NOMO-1 treated with dmso at 0.1 percent for 144 hours (cell line): ENCODE measurements around the gene GLRA1.

Experiments
- DNase-seq: peaks from one replicate; lab custom pipeline; 2025; ENCODE audit not compliant: unreplicated experiment; lab: John Stamatoyannopoulos, UW

The GLRA1 gene

GRCh38 chr5:151924564-151925301, at the start of gene GLRA1:
GLRA1 (minus strand) TSS chr5:151924851; CDS start chr5:151924549, 302 bp downstream.
- DNase-seq = peak; percentile 5

DNA sequence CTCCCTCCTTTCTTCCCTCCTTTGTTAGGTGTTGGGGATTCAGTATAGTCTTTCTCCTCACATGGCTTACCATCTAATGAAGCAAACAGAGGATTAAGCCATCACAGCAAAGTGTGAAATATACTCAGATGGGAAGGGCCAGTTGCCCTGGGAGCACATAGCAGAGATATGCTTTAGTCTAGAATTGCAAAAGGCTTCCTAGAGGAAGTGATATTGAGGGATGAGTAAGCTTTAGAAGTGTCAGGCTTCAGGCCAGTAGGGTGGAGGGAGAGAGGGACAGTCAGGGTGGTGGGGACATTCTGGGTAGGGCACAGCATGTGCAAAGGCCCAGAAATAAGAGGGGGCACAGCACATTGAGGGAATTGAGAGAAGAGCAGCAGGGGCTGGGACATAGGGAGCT, 46.2 kb upstream of the GLRA1 start:
- no peak for DNase-seq

- DNase-seq = no peak
Observed at GRCh38 chr5:151967865-151968264, 43.2 kb upstream of the GLRA1 start.

DNA sequence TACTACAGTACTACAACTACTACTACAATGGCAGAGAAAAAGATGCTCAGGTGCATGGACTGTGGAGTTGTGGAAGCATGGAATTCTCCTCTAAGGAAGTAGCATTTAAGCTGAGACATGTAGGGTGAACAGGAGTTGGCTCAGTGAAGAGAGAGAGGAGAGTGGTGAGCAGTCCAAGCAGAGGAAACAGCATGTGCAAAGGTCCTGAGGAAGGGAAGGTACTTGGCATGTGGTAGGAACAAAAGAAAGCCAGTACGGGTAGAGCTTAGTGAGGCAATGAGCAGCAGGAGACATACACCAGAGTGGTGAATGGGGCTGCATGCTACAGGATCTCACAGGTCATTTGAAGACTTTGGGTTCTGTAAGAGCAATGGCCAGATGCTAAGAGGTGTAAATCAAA, 41.4 kb upstream of the GLRA1 start:
- no peak for DNase-seq

GRCh38 chr5:151964471-151964870, 39.8 kb upstream of the GLRA1 start:
- no peak for DNase-seq

DNA sequence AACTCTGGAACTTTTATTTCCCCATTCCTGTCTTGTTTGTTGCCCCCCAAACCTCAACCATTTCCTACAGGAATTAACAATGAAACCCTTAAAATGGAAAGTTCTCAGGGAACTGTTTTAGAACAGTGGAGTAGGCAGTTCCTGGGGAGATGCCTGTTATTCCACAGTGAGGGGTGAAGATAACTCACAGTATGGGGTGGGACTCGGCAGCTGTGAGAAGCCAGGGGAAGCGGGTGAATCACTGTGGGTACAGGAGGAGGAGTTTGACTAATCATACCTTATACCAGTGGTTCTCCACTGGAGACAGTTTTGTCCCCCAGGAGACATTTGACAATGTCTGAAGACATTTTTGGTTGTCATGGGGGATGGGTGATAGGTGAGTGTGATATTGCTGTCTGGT, 36.9 kb upstream of the GLRA1 start:
- no peak for DNase-seq

GRCh38 chr5:151958111-151958510, 33.5 kb upstream of the GLRA1 start:
- DNase-seq = no peak

DNA sequence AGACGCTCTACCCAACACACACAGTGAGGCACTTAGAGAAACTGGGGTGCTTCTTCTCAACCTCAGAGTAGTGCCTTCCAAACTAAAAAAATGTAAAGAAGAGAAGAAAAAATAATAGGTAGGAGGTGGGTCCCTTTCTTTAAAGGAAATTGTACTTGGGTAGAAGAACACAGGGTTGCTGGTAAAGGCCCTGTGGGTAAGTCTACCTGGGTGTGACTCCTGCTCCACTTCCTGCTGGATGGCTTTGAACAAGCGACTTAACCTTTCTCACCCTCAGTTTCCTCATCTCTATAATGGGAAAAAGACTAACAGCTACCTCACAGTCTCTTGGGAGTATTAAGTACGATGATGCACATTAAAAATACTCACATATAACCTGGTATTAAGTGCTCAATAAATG, 32.1 kb upstream of the GLRA1 start:
- DNase-seq = no peak

DNA sequence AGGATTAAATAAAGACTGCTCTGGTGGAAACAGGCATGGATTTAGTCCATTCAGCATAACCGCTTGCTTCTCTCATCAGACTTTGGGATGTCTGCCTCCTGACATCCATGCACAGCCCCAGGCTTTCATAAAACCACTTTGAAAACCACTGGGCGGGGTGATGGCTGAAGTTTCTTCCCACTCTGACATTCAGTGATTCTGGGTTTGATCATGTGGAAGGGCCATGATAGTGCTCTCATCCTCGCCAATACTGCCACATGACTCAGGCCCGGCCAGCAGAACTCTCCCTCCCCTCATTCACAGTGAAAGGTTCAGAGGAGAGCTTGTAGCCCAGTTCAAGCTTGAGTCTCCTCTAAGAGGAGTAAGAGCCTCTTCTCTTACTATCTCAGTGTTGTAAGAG, 29.6 kb upstream of the GLRA1 start:
- no peak for DNase-seq

DNA sequence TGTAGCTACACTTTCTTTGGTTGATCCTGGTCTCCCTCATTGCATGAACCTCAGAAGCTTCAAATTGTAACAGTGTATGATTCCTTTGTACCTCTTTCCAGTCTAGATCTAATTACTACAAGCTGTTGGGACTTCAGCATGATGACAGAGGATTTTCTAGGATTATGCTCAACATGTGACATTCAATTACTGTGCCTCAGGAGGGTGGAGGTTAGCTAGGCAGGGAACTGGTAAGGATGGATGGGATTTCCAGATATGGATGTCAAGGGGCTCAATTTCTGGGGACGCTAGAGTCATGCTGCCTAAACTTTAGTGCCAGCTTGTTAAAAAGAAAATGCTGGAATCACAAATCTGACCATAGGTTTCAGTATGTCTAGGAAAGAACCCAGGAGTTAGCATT, 29.2 kb upstream of the GLRA1 start:
- no peak for DNase-seq

DNA sequence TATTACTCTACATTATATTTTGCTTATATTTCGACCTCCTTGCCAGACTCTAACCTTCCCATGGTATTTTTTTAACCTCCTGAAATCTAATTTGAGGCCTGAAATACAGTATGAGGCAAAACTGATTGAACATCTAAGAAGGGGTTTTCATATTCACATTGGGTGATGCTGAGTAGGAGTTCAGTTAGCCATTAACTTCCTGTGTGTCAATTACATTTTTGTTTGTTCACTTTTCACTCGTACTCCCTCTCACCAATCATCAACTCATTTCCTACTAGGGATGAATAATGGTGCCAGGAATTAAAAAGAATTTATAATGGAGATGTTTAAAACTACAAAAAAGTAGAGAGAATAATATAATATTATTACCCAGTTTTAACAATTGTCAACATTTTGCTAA, 27.6 kb upstream of the GLRA1 start:
- DNase-seq = no peak

DNA sequence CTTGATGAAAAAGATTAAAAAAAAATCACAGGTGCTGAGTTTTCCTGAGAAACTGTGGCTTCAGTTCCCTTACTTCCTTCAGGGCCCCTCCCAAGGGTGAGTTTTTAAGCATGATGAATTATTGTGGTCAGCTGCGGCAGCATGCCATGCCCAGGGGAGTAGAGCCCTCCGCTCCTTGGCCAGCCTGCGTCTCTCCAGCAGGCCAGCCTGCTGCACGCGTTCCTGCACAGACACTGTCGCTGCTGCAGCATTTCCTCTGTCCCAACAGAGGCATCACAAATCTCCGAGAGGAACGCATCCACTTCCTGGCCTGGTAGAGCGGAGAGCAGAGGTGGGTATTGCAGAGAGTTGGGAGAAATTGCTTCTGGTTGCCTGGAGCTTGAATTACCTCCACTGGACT, 26.1 kb upstream of the GLRA1 start:
- no peak for DNase-seq

- no peak for DNase-seq
Observed at GRCh38 chr5:151949701-151950308, 25.2 kb upstream of the GLRA1 start.

DNA sequence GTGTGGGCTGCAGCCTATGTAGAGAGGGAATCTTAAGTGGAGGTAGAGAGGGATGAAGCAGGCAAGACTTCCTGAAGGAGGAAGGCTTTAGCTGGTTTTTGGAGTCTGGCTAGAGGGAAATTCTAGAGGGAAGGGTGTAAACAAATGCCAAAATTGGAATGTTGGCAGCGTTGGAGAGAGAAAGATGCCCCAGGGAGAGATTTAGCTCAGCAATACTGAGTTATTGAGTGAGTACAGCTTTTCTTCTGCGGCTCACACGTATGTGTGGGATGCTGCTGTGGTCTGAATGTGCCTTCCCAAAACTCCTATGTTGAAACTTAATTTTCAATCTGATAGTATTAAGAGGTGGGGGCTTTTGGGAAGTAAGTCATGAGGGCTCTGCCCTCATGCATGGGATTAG, 24.5 kb upstream of the GLRA1 start:
- no peak for DNase-seq

DNA sequence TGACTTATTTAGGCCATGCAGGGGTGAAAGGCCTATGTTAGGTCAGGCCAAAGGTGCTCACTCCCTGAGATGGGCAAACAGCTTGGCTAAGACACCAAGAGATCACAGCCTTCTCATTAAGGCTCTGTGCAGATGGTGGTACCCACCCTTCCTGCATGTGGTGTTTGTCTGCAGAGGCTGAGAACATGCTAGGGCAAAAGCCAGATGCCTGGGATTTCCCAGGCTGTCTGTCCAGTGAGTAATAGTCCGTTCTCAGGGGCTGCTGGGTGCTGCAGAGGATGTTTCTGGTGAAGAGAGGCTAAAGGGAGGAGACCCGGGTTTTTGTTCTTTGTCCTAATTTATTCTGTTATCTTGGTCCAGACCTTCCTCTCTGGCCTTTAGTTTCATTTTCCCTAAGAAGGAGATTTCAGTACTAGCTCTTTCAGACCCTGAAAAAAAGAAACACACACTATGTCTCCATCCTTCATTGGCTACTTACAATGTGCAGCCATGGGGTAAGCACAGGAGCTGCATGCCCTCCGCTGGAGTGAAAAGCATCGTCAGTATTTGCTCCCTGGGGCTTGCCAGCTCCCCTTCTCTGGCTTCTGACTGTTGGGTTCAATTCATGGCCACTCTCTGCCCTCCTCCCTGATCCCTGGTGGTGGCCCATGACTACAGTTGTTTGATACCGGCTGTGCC, 23.4 kb upstream of the GLRA1 start:
- no peak for DNase-seq

- no peak for DNase-seq
Observed at GRCh38 chr5:151937851-151938250, 13.2 kb upstream of the GLRA1 start.

GRCh38 chr5:151935135-151935695, 10.6 kb upstream of the GLRA1 start:
- no peak for DNase-seq

DNA sequence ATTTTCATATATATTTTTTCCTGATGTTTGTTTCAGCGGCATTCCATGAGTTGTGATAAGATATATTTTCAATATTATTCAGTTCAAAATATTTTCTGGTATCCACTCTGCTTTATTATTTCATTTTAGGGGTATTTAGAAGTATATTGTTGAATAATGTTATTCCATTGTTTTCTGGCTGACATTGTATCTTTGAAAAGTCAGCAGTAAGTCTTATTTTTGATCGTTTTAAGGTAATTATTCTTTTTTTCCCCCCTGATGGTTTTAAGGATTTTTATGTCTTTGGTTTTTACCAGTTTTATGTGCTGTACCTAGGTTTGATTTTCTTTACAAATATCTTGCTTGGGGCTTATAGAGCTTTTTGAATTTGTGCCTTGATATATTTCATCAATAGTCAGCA, 6.6 kb upstream of the GLRA1 start:
- no peak for DNase-seq

DNA sequence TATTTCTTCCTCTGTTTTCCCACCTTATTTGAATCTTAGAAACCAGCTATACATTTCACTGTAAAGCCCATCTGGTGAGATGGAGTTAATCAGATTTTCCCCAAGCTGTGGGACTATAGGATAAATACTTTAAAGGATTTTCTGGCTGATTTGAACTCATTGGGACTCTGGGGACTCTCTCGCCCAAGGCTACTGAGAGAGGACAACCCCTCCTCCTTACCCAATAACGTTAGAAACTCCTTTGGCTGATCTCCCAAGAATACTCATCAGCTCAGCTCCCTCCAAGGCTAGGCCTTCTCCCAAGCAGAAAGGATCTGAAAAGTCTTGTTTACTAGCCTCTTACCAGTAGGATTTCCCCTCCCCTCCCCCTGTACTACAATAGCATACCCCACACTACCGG, 1.5 kb upstream of the GLRA1 start:
- no peak for DNase-seq

- no peak for DNase-seq
Observed at GRCh38 chr5:151925340-151925739, 689 bp upstream of the GLRA1 start.

DNA sequence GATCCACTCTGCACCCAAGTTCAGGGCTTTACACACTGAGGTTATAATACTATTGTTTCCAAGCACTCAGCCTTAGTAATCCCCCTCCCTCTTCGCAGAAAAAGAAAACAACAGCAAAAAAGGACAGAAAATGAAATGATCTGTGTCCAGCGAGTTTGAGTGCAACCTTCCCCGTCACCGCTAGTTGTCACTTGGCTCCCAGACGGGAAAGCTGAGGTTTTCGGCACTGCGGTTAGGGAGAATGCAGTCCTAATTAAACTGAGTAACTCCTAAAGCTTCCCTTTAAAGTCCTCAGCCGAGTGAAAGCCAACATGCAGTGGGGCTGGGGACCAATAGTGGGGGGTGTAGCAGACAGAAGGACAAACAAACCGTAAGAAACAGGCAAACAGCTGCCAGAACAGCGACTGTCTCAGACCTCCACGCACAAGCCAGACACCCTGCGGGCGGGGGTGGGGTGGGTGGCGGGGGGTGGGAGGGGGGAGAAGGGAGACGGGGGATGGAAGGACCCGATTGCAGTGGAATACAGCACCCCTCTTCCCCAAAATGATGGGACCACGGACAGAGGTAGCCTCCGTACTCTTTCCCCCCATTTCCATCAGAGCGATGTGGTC, 680 bp downstream of the GLRA1 start:
- no peak for DNase-seq

- no peak for DNase-seq
Observed at GRCh38 chr5:151921916-151922315, 2.7 kb downstream of the GLRA1 start.
